GM21515 (cell line): ENCODE data around the gene PEAK3.

ENCODE experiments used
- ATAC-seq: cut with Tn5 transposase; IDR thresholded peaks from one replicate; pipeline ENCODE4 v1.9.1; 2021; ENCODE audit not compliant: unreplicated experiment

The PEAK3 gene

GRCh38 chr19:2252055-2252796 is 29.7 kb downstream of the PEAK3 start:
- no peak for ATAC-seq

GRCh38 chr19:2251106-2252054 is 30.6 kb downstream of the PEAK3 start:
- ATAC-seq: no peak

GRCh38 chr19:2250766-2251105 is 31.2 kb downstream of the PEAK3 start:
- no peak for ATAC-seq

DNA sequence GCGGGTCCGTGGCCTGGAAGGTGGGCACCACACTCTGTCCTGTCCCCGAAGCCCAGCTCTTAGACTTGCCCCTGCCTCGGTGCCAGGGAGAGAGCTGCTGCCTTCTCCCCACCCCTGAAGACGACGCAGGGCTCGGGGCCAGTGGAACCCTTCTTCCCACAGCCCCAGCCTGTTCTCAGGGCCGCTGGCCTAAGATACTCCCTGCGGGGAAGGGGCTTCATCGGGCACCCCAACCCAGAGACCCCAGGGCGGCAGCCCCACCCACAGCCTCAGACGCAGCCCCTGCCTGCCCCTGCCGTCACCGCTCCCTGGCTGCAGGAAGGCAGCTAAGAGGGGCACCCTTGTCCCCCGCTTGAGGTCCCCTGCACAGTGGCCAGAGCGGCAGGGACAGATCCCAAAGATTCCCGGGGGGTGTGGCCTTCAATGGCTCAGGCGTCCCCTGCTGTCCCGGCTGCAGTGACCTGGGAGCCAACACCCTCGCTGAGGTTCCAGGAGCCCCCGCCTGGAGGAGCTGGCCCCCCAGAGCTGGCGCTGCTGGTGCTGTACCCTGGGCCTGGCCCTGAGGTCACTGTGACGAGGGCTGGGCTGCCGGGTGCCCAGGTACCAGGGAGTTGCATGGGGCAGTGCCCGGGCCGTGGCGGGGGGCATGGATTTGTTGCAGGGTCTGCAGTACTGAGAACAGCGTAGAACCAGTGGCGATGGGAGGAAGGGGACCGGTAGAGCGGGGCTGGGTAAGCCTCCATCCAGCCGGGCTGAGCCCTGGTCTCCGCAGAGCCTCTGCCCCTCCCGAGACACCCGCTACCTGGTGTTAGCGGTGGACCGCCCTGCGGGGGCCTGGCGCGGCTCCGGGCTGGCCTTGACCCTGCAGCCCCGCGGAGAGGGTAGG is 31.9 kb downstream of the PEAK3 start:
- no peak for ATAC-seq

- ATAC-seq: no peak
Observed at GRCh38 chr19:2249010-2249866, 32.7 kb downstream of the PEAK3 start, which contains the start of gene AMH. Gene AMH, plus strand, starts transcription at chr19:2249323. Its CDS starts 10 bp downstream, at chr19:2249333.

DNA sequence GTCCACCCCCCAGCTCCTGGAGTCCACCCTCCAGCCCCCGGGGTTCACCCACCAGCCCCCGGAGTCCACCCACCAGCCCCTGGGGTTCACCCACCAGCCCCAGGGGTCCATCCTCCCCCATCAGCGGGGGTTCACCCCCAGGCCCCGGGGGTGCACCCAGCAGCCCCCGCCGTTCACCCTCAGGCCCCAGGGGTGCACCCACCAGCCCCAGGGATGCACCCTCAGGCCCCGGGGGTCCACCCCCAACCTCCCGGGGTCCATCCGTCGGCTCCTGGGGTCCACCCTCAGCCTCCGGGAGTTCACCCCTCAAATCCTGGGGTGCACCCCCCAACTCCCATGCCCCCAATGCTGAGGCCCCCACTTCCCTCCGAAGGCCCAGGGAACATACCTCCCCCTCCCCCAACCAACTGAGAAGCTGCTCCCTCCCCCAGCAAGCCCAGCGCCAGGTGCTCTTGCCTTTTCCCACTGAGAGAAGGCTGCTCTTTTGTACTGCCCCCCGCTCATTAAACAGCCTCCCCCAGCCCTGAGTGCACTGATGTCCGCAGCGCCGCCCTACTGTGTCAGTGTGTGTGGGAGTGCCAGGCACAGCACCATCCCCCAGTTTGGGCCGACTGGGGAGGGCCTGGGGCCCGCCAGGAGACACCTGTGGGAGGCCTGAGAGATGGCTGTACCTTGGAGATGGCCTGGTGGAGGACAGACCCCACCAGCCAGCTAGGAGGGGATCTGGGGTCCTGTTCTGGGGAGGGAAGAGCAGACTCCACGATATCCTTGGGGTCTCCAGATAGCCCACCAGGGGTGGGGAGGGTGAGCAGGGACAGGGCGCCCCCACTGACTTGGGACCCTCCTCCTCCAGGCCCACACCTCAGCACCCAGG is 33.6 kb downstream of the PEAK3 start:
- ATAC-seq: no peak

- ATAC-seq: no peak
Observed at GRCh38 chr19:2247433-2248101, 34.4 kb downstream of the PEAK3 start.

GRCh38 chr19:2246801-2247361 is 35.1 kb downstream of the PEAK3 start:
- no peak for ATAC-seq

GRCh38 chr19:2246014-2246620 is 35.9 kb downstream of the PEAK3 start:
- ATAC-seq: no peak

GRCh38 chr19:2245273-2245672 is 36.7 kb downstream of the PEAK3 start:
- ATAC-seq: no peak

DNA sequence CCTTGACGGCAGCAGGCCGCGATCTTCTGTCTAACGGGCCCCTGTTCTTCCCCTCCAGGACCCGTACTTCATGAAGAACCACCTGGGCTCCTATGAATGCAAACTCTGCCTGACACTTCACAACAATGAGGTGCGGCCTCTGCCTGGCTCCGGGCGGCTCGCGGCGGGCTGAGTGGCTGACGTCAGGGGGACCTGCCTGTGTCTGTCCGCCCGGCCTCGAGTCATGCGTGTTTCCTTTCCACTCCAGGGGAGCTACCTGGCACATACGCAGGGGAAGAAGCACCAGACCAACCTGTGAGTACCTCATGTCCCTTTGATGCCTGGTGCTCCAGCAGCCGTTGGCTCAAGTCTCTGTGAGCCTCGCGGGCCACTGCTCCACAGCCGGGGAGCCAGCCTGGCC is 37.5 kb downstream of the PEAK3 start:
- no peak for ATAC-seq

GRCh38 chr19:2244125-2244411 is 37.9 kb downstream of the PEAK3 start:
- ATAC-seq: no peak

GRCh38 chr19:2243274-2244124 is 38.5 kb downstream of the PEAK3 start:
- no peak for ATAC-seq

- no peak for ATAC-seq
Observed at GRCh38 chr19:2242816-2243215, 39.2 kb downstream of the PEAK3 start.

DNA sequence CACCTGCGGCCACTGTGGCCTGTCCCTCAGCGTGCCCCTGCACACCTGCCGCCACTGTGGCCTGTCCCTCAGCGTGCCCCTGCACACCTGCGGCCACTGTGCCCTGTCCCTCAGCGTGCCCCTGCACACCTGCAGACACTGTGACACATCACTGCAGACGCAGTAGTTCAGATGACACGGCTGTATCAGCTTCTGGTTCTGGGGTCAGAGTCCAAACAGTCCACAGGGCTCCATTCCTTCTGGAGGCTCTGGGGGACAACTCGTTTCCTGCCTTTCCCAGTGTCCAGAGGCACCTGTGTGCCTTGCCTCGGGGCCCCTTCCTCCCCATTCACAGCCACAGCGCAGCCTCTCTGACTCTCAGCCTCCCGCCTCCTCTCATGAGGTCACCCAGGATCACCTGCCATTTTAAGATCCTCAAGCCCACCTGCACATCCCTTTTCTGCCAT is 39.9 kb downstream of the PEAK3 start:
- no peak for ATAC-seq

DNA sequence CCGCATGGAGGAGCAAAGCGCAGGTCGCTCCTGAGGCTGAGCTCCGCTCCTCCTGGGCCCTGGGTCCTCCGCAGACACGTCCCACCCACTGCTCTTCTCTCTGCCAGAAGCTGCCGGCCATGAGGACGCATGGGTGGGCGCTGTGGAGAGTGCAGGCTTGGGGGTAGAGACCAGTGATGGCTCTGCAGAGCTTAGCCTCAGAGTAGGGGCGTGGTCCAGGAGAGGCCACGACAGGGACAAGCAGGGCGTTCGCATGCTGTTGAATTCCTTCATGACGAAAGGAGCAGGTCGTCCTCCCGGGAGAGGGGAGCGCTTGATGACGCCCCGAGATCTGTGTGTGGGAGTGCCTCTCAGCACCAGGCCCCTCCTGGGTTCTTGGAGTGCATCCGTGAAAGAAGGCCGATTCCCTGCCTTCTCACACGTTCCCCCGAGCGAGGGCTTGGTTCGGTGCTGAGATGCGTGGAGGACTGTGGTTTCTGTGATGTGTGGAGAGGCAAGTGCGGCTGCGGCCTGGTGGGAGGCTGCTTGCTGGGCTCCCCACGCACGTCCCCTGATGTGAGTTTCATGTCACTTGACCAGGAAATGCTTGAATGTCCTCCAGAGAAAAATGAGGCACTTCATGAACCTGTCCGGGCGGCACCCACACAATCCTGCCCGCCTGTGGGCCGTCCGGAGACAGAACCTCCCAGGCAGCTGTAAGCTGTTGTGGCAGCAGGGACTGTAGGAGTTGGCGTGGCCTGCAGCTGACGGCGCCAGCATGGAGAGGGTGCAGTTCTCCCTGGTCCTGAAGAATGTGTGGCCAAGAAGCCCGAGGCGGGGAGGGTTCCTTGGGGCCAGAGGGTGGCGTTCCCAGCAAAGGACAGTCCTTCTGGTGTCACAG is 40.9 kb downstream of the PEAK3 start:
- ATAC-seq: no peak
